Measurements from ENCODE around the gene PXDC1. TPM values are rescaled to one million over a fixed set of nuclear protein-coding genes. Genes with fewer than 3 reads are reported as not detected.

Gene PXDC1
- total and polyA plus RNA-seq, 11 donors, result 13.7 to 89.9 (median 29.1) TPM

DNA sequence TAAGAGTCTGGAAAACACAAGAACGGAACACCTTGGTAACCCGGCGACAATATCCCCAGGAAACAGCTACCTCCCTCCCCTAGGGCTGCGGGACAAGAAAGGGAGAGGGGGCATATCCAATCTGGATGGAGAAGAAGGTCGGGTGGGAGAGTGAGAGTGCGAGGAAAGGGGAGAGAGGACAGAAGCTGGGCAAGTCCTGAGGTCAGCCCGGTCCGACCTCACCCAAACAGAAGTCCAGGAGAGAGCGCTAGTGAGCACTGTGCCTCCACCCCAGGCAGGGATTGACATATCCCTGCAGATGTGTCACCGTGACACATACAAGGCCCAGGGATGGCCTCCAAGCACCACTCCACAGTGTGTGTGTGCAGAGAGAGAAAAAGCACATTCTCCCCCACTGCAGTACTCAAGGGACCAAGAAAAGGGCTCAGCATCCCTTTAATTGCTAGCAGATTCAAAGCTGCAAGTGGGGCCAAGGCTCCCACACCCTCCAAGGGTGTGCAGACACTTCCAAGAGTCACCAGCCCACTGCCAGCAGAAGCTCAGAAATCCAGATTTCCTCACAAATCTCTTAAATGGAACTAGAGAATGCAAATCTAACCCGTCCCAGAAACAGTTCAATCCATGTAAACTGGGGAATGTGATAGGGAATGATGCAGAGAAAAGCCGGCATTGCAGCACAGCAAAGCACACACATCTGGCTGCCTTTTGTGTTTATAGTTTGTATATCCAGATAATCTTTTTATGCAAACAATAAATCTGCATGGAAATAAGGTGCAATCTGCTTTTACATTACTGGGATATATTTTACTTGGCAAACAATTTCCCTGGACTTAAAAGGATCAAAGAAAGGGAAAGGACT is 3.1 kb downstream of the PXDC1 start:
- peak in 1 of 2 donors; percentile 13 for TF ChIP-seq POLR2A (IDR thresholded peaks at IDR 0.05)
- TF ChIP-seq, protein P1, sequence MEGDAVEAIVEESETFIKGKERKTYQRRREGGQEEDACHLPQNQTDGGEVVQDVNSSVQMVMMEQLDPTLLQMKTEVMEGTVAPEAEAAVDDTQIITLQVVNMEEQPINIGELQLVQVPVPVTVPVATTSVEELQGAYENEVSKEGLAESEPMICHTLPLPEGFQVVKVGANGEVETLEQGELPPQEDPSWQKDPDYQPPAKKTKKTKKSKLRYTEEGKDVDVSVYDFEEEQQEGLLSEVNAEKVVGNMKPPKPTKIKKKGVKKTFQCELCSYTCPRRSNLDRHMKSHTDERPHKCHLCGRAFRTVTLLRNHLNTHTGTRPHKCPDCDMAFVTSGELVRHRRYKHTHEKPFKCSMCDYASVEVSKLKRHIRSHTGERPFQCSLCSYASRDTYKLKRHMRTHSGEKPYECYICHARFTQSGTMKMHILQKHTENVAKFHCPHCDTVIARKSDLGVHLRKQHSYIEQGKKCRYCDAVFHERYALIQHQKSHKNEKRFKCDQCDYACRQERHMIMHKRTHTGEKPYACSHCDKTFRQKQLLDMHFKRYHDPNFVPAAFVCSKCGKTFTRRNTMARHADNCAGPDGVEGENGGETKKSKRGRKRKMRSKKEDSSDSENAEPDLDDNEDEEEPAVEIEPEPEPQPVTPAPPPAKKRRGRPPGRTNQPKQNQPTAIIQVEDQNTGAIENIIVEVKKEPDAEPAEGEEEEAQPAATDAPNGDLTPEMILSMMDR (IDR thresholded peaks at IDR 0.05), result peak; percentile 43 to 83 (median 67)
- peak in 4 of 5 donors; percentile 70 to 84 (median 76) for DNase-seq

DNA sequence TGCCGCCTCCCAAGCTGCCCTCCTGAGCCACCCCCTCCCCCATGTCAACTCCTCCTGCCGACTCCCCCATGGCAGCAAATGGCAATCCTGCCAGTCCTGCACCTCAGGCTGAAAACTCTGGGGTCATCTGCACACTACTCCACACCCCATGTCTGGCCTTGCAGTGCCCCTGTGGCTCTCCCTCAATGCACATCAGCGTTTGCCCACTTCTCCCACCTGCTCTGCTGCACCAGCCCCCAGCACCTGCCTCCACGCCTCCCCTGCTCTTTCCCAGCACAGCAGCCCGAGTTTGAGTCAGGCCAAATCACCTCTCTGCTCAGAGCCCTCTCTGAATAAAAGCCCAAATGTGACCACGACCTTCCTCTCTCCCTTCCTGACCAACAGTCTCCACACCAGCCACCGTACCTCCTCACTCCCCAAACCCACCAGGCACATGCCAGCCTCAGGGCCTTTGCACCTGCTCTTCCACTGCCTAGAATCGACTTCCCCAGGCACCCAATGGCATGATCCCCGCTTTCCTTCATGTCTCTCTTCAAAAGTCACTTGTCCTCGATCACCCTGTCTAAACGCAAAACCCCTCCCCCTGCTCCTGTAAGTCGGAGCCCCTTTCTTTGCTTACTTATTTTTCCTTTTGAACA is 4.3 kb downstream of the PXDC1 start:
- ATAC-seq, result no peak
- no peak for DNase-seq
- peaks cover 0 to 4% (median 0%) of the 10 kb centered on the region in 9 donors for H3K27me3 ChIP-seq
- H3K36me3 ChIP-seq, result peaks cover 0 to 5% (median 0%) of the 10 kb centered on the region in 9 donors
- peaks cover 6 to 95% (median 76%) of the 10 kb centered on the region in 12 donors for H3K4me1 ChIP-seq
- 91 to 94% (median 93%) methylated on average over 12 of the region's 12 CpGs for WGBS, 4 donors
- intact Hi-C loops (cut with DNase I), result loop anchor here in 6 of 10 donors (2.0 to 10.0 kb wide), 6 partner anchors 55 to 408 kb away; partner anchors contain the start of gene FAM50B (in 1 of the 6)
- no peak overlapping the region for H3K4me3 ChIP-seq
- no peaks in the 10 kb centered on the region for H3K9me3 ChIP-seq
- TF ChIP-seq POLR2A (IDR thresholded peaks at IDR 0.05), result no peak
- TF ChIP-seq, protein P1 (IDR thresholded peaks at IDR 0.05), result no peak
- peak overlapping the region in 8 of 12 donors; percentile 13 to 100 (median 56) for H3K27ac ChIP-seq

More for the DNA sequence above, 3.1 kb downstream of the PXDC1 start:
- H3K4me3 ChIP-seq, result peak overlapping the region in 9 of 12 donors; percentile 9 to 99 (median 89)
- H3K27me3 ChIP-seq, result peaks cover 0 to 7% (median 0%) of the 10 kb centered on the region in 9 donors
- H3K36me3 ChIP-seq, result peaks cover 0 to 5% (median 0%) of the 10 kb centered on the region in 9 donors
- WGBS, 4 donors, result 37 to 41% (median 39%) methylated on average over 12 of the region's 12 CpGs
- intact Hi-C loops (cut with DNase I), result loop anchor here in 7 of 10 donors (2.0 to 10.0 kb wide), 8 partner anchors 48 to 406 kb away; partner anchors contain the start of gene FAM50B (in 1 of the 7)
- ATAC-seq, result peak; percentile 48 to 75 (median 66)
- H3K27ac ChIP-seq, result peak overlapping the region in 11 of 12 donors; percentile 3 to 100 (median 96)
- H3K4me1 ChIP-seq, result peaks cover 6 to 91% (median 70%) of the 10 kb centered on the region in 12 donors
- no peaks in the 10 kb centered on the region for H3K9me3 ChIP-seq

- DNase-seq, result no peak
- H3K4me1 ChIP-seq, result peaks cover 6 to 95% (median 80%) of the 10 kb centered on the region in 12 donors
- peak overlapping the region in 11 of 12 donors; percentile 1 to 99 (median 54) for H3K27ac ChIP-seq
- H3K36me3 ChIP-seq, result peaks cover 0 to 5% (median 0%) of the 10 kb centered on the region in 9 donors
- peaks cover 0 to 3% (median 0%) of the 10 kb centered on the region in 9 donors for H3K27me3 ChIP-seq
- TF ChIP-seq POLR2A (IDR thresholded peaks at IDR 0.05), result no peak
- TF ChIP-seq, protein P1 (IDR thresholded peaks at IDR 0.05), result no peak
- no peak for ATAC-seq
- no peak overlapping the region for H3K4me3 ChIP-seq
- intact Hi-C loops (cut with DNase I), result loop anchor here in 6 of 10 donors (2.0 to 10.0 kb wide), 6 partner anchors 56 to 408 kb away; partner anchors contain the start of gene FAM50B (in 1 of the 6)
- WGBS, 4 donors, result 79 to 93% (median 90%) methylated on average over 7 to 8 of the region's 8 CpGs
- no peaks in the 10 kb centered on the region for H3K9me3 ChIP-seq
Measured at GRCh38 chr6:3746696-3747095, 4.8 kb downstream of the PXDC1 start.
